Dermis microvascular lymphatic vessel endothelial cell (primary cell): ENCODE data around the gene EFCAB12. TPM values are rescaled to one million over a fixed set of nuclear protein-coding genes. Genes with fewer than 3 reads are reported as not detected.
"Not testable (repeated sequence)": the region's sequence is repeated elsewhere in the genome, so short reads cannot be mapped to it uniquely, and the experiment has no call there.

Source experiments
- DNase-seq, 2 donors: peaks; one replicate each; pipeline versions ENCODE4 v3.0.0 to v3.0.0-alpha.2; 2010; ENCODE audit warnings: low read depth in 2 of 2
- total RNA-seq: library from RNA; depleted of rRNA; stranded (reverse); fragments of >200 nt; gene quantifications from 2 replicates; pipeline ENCODE4 v1.2.1, GENCODE V29; 2014

The EFCAB12 gene
- total RNA-seq, 1 donor from 2014 or later: under 0.01 TPM

DNA sequence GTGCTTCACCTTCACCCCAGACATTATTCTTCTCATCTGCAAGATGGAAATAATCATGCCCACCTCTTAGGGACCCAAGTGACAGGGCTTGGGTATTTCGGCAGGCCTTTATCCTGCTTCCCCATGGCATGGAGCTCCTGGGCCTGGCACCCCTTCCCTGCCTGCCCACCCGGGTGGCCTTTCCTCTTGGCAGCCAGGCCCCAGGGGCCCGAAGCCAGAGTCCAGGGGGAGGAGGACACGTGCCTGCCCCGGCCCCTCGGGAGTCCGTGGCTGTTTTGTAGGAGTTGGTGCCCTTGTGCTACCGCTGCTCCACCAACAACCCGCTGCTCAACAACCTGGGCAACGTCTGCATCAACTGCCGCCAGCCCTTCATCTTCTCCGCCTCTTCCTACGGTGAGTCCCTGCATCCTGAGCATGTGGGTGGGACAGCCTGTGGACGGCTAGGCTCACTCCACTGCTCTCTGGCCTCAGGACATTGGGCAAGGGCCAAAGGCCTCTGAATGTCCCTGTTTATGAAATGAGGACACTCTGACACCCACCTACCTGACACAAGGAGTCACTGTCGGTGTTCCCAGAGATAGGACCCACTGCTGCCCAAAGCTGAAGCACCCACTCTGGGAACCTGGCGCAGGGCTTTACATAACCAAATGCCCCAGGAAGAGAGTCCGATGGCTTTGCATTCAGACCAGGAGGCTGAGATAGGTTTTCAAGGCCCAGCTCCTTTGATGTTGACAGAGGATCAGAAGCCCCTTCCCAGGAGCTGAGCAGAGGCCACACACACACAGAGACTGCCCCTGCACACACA lies 34.5 kb downstream of the EFCAB12 start:
- not testable (repeated sequence) for DNase-seq

DNA sequence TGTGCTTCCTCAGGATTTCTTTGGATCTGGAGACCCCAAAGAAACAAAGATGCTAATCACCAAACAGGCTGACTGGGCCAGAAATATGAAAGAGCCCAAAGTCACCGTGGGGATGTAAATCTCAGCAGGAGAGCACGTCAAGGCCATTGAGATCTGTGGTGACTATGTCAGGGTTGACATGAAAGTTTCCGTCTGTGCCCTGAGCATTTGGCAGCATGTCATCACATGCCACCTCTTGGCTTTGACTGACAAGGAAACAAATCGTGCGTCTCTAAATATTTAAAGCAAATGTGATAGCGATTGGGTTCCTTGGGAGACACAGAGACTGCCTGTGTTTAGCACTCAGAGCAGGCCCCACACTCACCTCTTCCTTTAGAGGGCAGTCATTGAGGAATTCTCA lies 35.2 kb downstream of the EFCAB12 start:
- peak in 1 of 2 donors; percentile 23 for DNase-seq

GRCh38 chr3:129392106-129392887 lies 36.1 kb downstream of the EFCAB12 start:
- not testable (repeated sequence) for DNase-seq

DNA sequence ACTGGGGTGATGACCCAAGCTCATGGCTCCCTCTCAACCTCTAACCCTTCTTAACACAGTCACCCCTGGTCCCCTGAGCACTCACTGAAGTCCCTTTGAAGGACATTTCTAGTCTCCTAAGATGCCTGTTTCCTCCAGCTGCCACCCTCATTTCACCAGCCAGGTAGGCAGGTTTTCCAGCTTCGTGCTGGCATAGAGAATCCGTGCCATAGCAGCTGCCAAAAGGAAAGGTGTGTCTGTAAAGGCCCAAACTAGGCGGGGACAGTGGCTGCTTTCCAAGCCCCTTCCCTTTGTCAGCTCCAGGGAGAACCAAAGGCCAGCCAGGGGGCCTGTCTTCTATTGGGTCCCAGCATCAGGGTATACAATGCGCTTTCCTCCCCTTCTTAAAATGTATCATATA lies 36.9 kb downstream of the EFCAB12 start:
- DNase-seq: not testable (repeated sequence)

DNA sequence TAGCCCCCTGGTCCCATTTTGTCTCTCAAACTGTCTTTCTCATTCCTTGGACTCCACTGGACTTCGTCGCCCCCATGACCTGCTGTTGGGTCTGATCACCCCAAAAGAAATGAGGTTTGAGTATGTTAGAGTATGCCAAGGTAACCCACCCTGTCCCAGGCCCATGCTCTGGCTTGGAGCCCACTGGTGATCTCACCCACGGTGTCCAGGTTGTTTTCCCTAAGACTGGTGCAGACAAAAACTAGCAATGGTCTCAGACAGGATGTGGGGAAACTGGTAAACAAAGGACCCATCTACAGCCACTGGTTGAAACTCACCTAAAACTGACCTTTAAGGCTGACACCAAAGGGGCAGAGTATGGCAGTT lies 38.9 kb downstream of the EFCAB12 start:
- peak in 1 of 2 donors; percentile 70 for DNase-seq

GRCh38 chr3:129388791-129389571 lies 39.5 kb downstream of the EFCAB12 start:
- peak; percentile 69 to 84 for DNase-seq

DNA sequence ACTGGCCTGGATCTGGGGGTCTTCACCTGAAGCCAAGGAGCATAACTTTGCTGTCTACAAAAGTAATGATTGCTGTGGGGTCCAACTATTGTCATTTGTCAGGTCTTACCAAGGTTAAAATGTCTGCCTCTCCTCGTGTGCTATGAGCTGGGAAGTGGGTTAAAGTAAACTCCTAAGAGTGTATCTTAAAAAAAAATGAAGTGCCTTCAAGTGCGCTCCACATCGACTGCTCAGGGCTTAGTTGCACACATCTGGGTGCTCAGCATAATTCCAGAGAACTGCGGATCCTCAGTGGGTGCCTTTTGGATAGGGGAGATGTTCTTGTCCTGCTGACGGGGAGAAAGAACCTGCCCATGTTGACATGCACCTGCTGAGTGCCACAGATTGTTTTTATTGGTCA lies 40.9 kb downstream of the EFCAB12 start:
- no peak for DNase-seq

- DNase-seq: no peak
These were observed 41.5 kb downstream of the EFCAB12 start for GRCh38 chr3:129386984-129387383.

GRCh38 chr3:129385507-129385906 lies 42.9 kb downstream of the EFCAB12 start:
- DNase-seq: not testable (repeated sequence)

- no peak for DNase-seq
These were observed 43.7 kb downstream of the EFCAB12 start for GRCh38 chr3:129384594-129385323.

DNA sequence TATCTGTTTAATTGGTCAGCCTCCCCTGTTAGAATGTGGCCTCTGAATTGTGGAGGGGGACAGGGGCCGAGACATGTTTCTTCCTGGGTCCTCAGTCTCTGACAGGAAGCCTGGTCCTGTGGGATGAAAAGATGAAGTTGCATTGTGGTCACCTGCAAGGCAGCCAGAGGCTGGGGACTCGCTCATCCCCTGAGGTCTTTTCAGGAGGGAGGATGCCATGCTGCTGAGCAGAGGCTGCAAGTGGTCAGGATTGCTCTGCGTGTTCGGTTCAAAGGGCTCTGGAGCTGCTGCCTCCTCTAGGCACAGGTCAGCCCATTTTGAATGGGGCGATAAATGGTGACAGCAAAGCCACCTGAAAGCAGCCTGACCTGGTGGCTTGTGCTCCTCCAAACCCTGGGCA lies 44.3 kb downstream of the EFCAB12 start:
- not testable (repeated sequence) for DNase-seq

- peak; percentile 65 to 82 for DNase-seq
These were observed 45.1 kb downstream of the EFCAB12 start for GRCh38 chr3:129383292-129383860.

GRCh38 chr3:129382366-129382765 lies 46.1 kb downstream of the EFCAB12 start:
- DNase-seq: no peak

GRCh38 chr3:129379582-129380358 lies 48.7 kb downstream of the EFCAB12 start:
- no peak for DNase-seq

- peak; percentile 56 to 77 for DNase-seq
These were observed 49.5 kb downstream of the EFCAB12 start for GRCh38 chr3:129378949-129379348.

DNA sequence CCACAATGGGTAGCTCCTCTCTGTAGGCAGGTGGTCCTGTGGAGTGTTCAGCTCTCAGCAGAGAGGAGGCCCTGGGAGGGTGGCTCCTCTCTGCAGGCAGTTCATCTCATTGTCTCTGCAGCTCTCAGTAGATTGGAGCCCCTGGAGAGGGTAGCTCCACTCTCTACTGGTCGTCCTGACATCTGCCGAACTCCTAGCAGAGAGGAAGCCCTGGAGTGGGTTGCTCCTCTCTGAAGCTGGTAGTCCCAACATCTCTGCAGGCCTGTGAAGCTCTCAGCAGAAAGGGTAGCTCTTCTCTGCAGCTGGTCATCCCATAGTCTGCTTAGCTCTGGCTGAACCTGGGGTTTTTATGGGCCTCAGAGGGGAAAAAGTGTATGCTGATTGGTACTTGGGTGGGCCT lies 50.8 kb downstream of the EFCAB12 start:
- DNase-seq: no peak

GRCh38 chr3:129375099-129375498 lies 53.3 kb downstream of the EFCAB12 start:
- DNase-seq: no peak

GRCh38 chr3:129371041-129371826 lies 57.2 kb downstream of the EFCAB12 start:
- DNase-seq: no peak

DNA sequence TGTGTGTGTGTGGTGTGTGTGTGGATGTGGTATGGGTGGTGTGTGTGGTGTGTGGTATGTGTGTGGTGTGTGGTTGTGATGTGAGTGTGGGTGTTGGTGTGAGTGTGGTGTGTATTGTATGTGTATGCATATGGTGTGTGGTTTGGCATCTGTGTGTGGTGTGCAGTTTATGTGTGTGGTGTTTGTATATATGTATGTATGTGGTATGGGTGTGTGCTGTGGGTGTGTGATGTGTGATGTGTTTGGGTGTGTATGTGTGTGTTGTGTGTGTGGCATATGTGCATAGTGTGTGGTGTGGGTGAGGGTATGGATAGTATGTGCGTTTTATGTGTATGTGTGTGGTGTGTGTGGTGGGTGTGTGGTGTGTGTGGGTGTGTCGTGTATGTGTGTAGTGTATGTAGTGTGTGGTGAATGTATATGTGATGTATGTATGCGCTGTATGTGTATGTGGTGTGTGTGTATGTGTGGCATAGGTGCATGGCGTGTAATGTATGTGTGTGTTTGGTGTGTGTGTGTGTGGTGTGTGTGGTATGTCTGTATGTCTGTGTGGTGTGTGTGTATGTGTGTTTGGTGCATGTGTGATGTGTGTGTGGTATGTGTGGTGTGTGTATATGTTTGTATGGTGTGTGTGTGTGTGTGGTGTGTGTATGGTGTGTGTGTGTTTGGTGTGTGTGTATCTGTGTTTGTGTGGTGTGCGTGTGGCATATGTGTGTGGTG lies 58.0 kb downstream of the EFCAB12 start:
- no peak for DNase-seq
